Right kidney (tissue), 1 donor: ENCODE measurements around the gene DLG5.

Source experiments
- DNase-seq: peaks from one replicate; pipeline ENCODE4 v3.0.0-alpha.2; 2016

DLG5 gene

GRCh38 chr10:77946084-77946483 lies 19.5 kb upstream of the DLG5 start:
- DNase-seq, result no peak

- DNase-seq, result no peak
Measured at GRCh38 chr10:77944519-77944918, 18.0 kb upstream of the DLG5 start.

GRCh38 chr10:77943121-77943901 lies 16.8 kb upstream of the DLG5 start:
- DNase-seq, result no peak

- DNase-seq, result no peak
Measured at GRCh38 chr10:77941790-77942189, 15.2 kb upstream of the DLG5 start.

- no peak for DNase-seq
Measured at GRCh38 chr10:77940627-77941026, 14.1 kb upstream of the DLG5 start.

GRCh38 chr10:77940225-77940624 lies 13.7 kb upstream of the DLG5 start:
- no peak for DNase-seq

- DNase-seq, result peak; percentile 46
Measured at GRCh38 chr10:77939561-77940001, 13.0 kb upstream of the DLG5 start.

- no peak for DNase-seq
Measured at GRCh38 chr10:77936697-77937567, 10.4 kb upstream of the DLG5 start.

- no peak for DNase-seq
Measured at GRCh38 chr10:77932016-77932715, 5.6 kb upstream of the DLG5 start.

GRCh38 chr10:77927402-77928246 lies 1.1 kb upstream of the DLG5 start:
- no peak for DNase-seq

GRCh38 chr10:77925795-77926565 lies 575 bp downstream of the DLG5 start:
- DNase-seq, result peak; percentile 88

- no peak for DNase-seq
Measured at GRCh38 chr10:77925410-77925794, 1.2 kb downstream of the DLG5 start.

- DNase-seq, result no peak
Measured at GRCh38 chr10:77922566-77923179, 3.9 kb downstream of the DLG5 start.

- no peak for DNase-seq
Measured at GRCh38 chr10:77922055-77922454, 4.5 kb downstream of the DLG5 start.

GRCh38 chr10:77921395-77921794 lies 5.2 kb downstream of the DLG5 start:
- no peak for DNase-seq

GRCh38 chr10:77920495-77920894 lies 6.1 kb downstream of the DLG5 start:
- DNase-seq, result no peak

- DNase-seq, result no peak
Measured at GRCh38 chr10:77919713-77920108, 6.8 kb downstream of the DLG5 start.

GRCh38 chr10:77915319-77916105 lies 11.0 kb downstream of the DLG5 start:
- no peak for DNase-seq

- DNase-seq, result no peak
Measured at GRCh38 chr10:77913090-77913489, 13.5 kb downstream of the DLG5 start.

- DNase-seq, result no peak
Measured at GRCh38 chr10:77912576-77912975, 14.0 kb downstream of the DLG5 start.
